MCF 10A (cell line): ENCODE data around the gene PARN. TPM values are rescaled to one million over a fixed set of nuclear protein-coding genes. Genes with fewer than 3 reads are reported as not detected.

Experiments
- BruUV-seq: library from RNA; stranded (reverse); fragments of 400-500 nt; replicated peaks from 2 replicates; lab custom pipeline; 2021; lab: Mats Ljungman, UMichigan
- CTCF ChIA-PET: fragments of 300-600 bp; sonication (Branson Sonifier 250); formaldehyde crosslinking; extraction: SDS; loops from one replicate; lab custom pipeline; 2021; ENCODE audit warnings: antibody characterized with exemption, inconsistent platforms; lab: Yijun Ruan, JAX
- POLR2A ChIA-PET: fragments of 300-600, 350-650 bp; sonication (Branson Sonifier 250); formaldehyde crosslinking; extraction: SDS; loops from one replicate; lab custom pipeline; 2020; ENCODE audit warnings: antibody characterized with exemption, inconsistent platforms; lab: Yijun Ruan, JAX
- DNase-seq: peaks from one replicate; pipeline ENCODE4 v3.0.0-alpha.2; 2018; ENCODE audit not compliant: unreplicated experiment
- H3K27ac Mint-ChIP-seq: one replicate; pipeline ENCODE4 v1.8.0; 2022; ENCODE audit warnings: mild to moderate bottlenecking, low read depth, mixed read lengths; ENCODE audit not compliant: unreplicated experiment
- H3K27me3 Mint-ChIP-seq: one replicate; pipeline ENCODE4 v1.8.0; 2022; ENCODE audit warnings: mixed read lengths; ENCODE audit not compliant: insufficient read depth, unreplicated experiment
- H3K36me3 Mint-ChIP-seq: one replicate; pipeline ENCODE4 v1.8.0; 2022; ENCODE audit warnings: mild to moderate bottlenecking, moderate library complexity, mixed read lengths; ENCODE audit not compliant: insufficient read depth, unreplicated experiment
- H3K4me1 Mint-ChIP-seq: one replicate; pipeline ENCODE4 v1.8.0; 2022; ENCODE audit warnings: mixed read lengths; ENCODE audit not compliant: insufficient read depth, unreplicated experiment
- H3K4me3 Mint-ChIP-seq: one replicate; pipeline ENCODE4 v1.8.0; 2022; ENCODE audit warnings: mild to moderate bottlenecking, moderate library complexity, mixed read lengths; ENCODE audit not compliant: unreplicated experiment
- H3K9me3 Mint-ChIP-seq: one replicate; pipeline ENCODE4 v1.8.0; 2022; ENCODE audit warnings: mixed read lengths; ENCODE audit not compliant: unreplicated experiment
- CTCF ChIP-seq: fragments of 200-600 bp; IDR thresholded peaks from one replicate; pipeline ENCODE4 v1.8.0; 2022; ENCODE audit warnings: antibody characterized with exemption, mild to moderate bottlenecking; ENCODE audit not compliant: unreplicated experiment
- intact Hi-C: fragments of 100-400 bp; cut with micrococcal nuclease; formaldehyde crosslinking; loops from 2 replicates; pipeline ENCODE4 v1.14.1; 2022
- total RNA-seq: library from RNA; stranded (reverse); gene quantifications from 2 replicates; pipeline ENCODE4 v1.2.3, GENCODE V29; 2022

PARN gene
- total RNA-seq, 1 experiment from 2014 or later = 35.0 TPM

GRCh38 chr16:14495213-14496046, 134.6 kb downstream of the PARN start:
- Mint-ChIP-seq H3K4me1 (peaks cover 27% of the 10 kb centered on the region), H3K27me3 (no peaks in the 10 kb centered on the region), H3K4me3 (no peak overlapping the region), H3K27ac (no peak overlapping the region), H3K9me3 (no peaks in the 10 kb centered on the region), H3K36me3 (no peaks in the 10 kb centered on the region)
- no peak for DNase-seq
- TF ChIP-seq CTCF = no peak
- intact Hi-C loops = no loop called here
- ChIA-PET CTCF (interaction anchor here (0.6 to 0.8 kb wide), 2 partner anchors 8 to 16 kb away, joined by 3 read pairs; no protein-coding TSS in a partner anchor), POLR2A (interaction anchor here (0.7 to 1.7 kb wide), 5 partner anchors 7 to 1006 kb away, joined by 3 to 6 read pairs (median 3); no protein-coding TSS in a partner anchor)
- BruUV-seq = no TSS peak

- peak overlapping the region; percentile 59 for H3K27ac Mint-ChIP-seq
- BruUV-seq = no TSS peak
- TF ChIP-seq CTCF = no peak
- H3K36me3 Mint-ChIP-seq = no peaks in the 10 kb centered on the region
- H3K9me3 Mint-ChIP-seq = no peaks in the 10 kb centered on the region
- intact Hi-C loops = no loop called here
- ChIA-PET POLR2A (interaction anchor here (0.5 kb wide), 1 partner anchor 36 kb away, joined by 3 read pairs; no protein-coding TSS in a partner anchor), CTCF (no interaction called here)
- no peak overlapping the region for H3K4me3 Mint-ChIP-seq
- peaks cover 27% of the 10 kb centered on the region for H3K4me1 Mint-ChIP-seq
- H3K27me3 Mint-ChIP-seq = no peaks in the 10 kb centered on the region
- no peak for DNase-seq
Observed at GRCh38 chr16:14494396-14494966, 135.6 kb downstream of the PARN start.

- Mint-ChIP-seq H3K36me3 (peaks cover 2% of the 10 kb centered on the region), H3K4me3 (no peak overlapping the region), H3K27me3 (no peaks in the 10 kb centered on the region), H3K27ac (no peak overlapping the region), H3K9me3 (no peaks in the 10 kb centered on the region), H3K4me1 (peaks cover 21% of the 10 kb centered on the region)
- TF ChIP-seq CTCF = no peak
- POLR2A ChIA-PET = no interaction called here
- DNase-seq = no peak
- intact Hi-C loops = no loop called here
- CTCF ChIA-PET = no interaction called here
- no TSS peak for BruUV-seq
Observed at GRCh38 chr16:14493791-14494190, 136.3 kb downstream of the PARN start.

- intact Hi-C loops = no loop called here
- Mint-ChIP-seq H3K27ac (no peak overlapping the region), H3K27me3 (no peaks in the 10 kb centered on the region), H3K9me3 (no peaks in the 10 kb centered on the region), H3K4me3 (no peak overlapping the region), H3K4me1 (peaks cover 23% of the 10 kb centered on the region), H3K36me3 (peaks cover 14% of the 10 kb centered on the region)
- CTCF ChIA-PET = no interaction called here
- no peak for TF ChIP-seq CTCF
- POLR2A ChIA-PET = no interaction called here
- no TSS peak for BruUV-seq
- no peak for DNase-seq
Observed at GRCh38 chr16:14492614-14493013, 137.4 kb downstream of the PARN start.
